Stimulated activated effector memory CD8-positive, alpha-beta T cell treated with anti-CD3 and anti-CD28 coated beads, Interleukin-12 subunit alpha, Interleukin-12 subunit beta, amount 100 ng/mL, for 72 hours (primary cell): ENCODE results near the gene TOB2.

Experiments
- ATAC-seq: fragments of 150-1000 bp; cut with Tn5 transposase; 2 replicates; pipeline ENCODE4 v1.10.0; 2021
- DNase-seq, 2 donors: peaks; one replicate each; pipeline ENCODE4 v3.0.0; 2021 to 2022; ENCODE audit warnings: low spot score in 2 of 2
- H3K27ac Mint-ChIP-seq: one replicate; pipeline ENCODE4 v1.8.0; 2022; ENCODE audit warnings: mild to moderate bottlenecking, mixed read lengths
- H3K36me3 Mint-ChIP-seq: one replicate; pipeline ENCODE4 v1.8.0; 2022; ENCODE audit warnings: mild to moderate bottlenecking, mixed read lengths
- H3K4me1 Mint-ChIP-seq: one replicate; pipeline ENCODE4 v1.8.0; 2022; ENCODE audit warnings: mixed read lengths
- H3K4me3 Mint-ChIP-seq: one replicate; pipeline ENCODE4 v1.8.0; 2022; ENCODE audit warnings: mild to moderate bottlenecking, mixed read lengths
- H3K9me3 Mint-ChIP-seq: one replicate; pipeline ENCODE4 v1.8.0; 2022; ENCODE audit warnings: mixed read lengths

TOB2 gene

GRCh38 chr22:41395531-41396240, 50.9 kb downstream of the TOB2 start:
- ATAC-seq: no peak
- Mint-ChIP-seq H3K27ac (no peak overlapping the region), H3K4me1 (no peaks in the 10 kb centered on the region), H3K4me3 (no peak overlapping the region), H3K36me3 (peaks cover 16% of the 10 kb centered on the region), H3K9me3 (no peaks in the 10 kb centered on the region)
- DNase-seq: no peak

GRCh38 chr22:41394012-41394356, 52.6 kb downstream of the TOB2 start:
- H3K36me3 Mint-ChIP-seq: peaks cover 25% of the 10 kb centered on the region
- ATAC-seq (no peak), DNase-seq (no peak)
- no peaks in the 10 kb centered on the region for H3K4me1 Mint-ChIP-seq
- no peaks in the 10 kb centered on the region for H3K9me3 Mint-ChIP-seq
- no peak overlapping the region for H3K4me3 Mint-ChIP-seq
- H3K27ac Mint-ChIP-seq: no peak overlapping the region

GRCh38 chr22:41387341-41387740, 59.3 kb downstream of the TOB2 start:
- no peak overlapping the region for H3K4me3 Mint-ChIP-seq
- DNase-seq: no peak
- no peak overlapping the region for H3K27ac Mint-ChIP-seq
- peaks cover 19% of the 10 kb centered on the region for H3K4me1 Mint-ChIP-seq
- H3K9me3 Mint-ChIP-seq: no peaks in the 10 kb centered on the region
- H3K36me3 Mint-ChIP-seq: peaks cover 26% of the 10 kb centered on the region
- no peak for ATAC-seq

- Mint-ChIP-seq H3K4me1 (peaks cover 20% of the 10 kb centered on the region), H3K9me3 (no peaks in the 10 kb centered on the region), H3K36me3 (peaks cover 20% of the 10 kb centered on the region), H3K27ac (no peak overlapping the region), H3K4me3 (no peak overlapping the region)
- DNase-seq: no peak
- no peak for ATAC-seq
Measured at GRCh38 chr22:41384128-41384527, 62.5 kb downstream of the TOB2 start.
